COLO829 (cell line): ENCODE measurements around the gene TCEA3.

Experiments
- DNase-seq: peaks from one replicate; pipeline ENCODE4 v3.0.0; 2012; ENCODE audit warnings: low spot score

The TCEA3 gene

GRCh38 chr1:23446661-23447310, 22.2 kb upstream of the TCEA3 start:
- DNase-seq: peak; percentile 33

- DNase-seq: no peak
These were observed 20.2 kb upstream of the TCEA3 start for GRCh38 chr1:23444596-23445390.

GRCh38 chr1:23444104-23444533, 19.6 kb upstream of the TCEA3 start:
- DNase-seq: no peak

- DNase-seq: no peak
These were observed 18.2 kb upstream of the TCEA3 start for GRCh38 chr1:23442751-23443150.

- DNase-seq: no peak
These were observed 17.0 kb upstream of the TCEA3 start for GRCh38 chr1:23441446-23442148.

- no peak for DNase-seq
These were observed 14.0 kb upstream of the TCEA3 start for GRCh38 chr1:23438545-23438944.

GRCh38 chr1:23437355-23437664, 12.8 kb upstream of the TCEA3 start:
- DNase-seq: no peak

GRCh38 chr1:23436520-23437354, 12.2 kb upstream of the TCEA3 start:
- DNase-seq: no peak

GRCh38 chr1:23434260-23434775, 9.8 kb upstream of the TCEA3 start:
- no peak for DNase-seq

GRCh38 chr1:23433122-23433521, 8.6 kb upstream of the TCEA3 start:
- no peak for DNase-seq

- DNase-seq: no peak
These were observed 6.9 kb upstream of the TCEA3 start for GRCh38 chr1:23431431-23431830.

- no peak for DNase-seq
These were observed 6.3 kb upstream of the TCEA3 start for GRCh38 chr1:23430803-23431202.

- no peak for DNase-seq
These were observed 3.8 kb upstream of the TCEA3 start for GRCh38 chr1:23428136-23428905.

GRCh38 chr1:23427550-23427949, 3.0 kb upstream of the TCEA3 start:
- DNase-seq: no peak

- DNase-seq: no peak
These were observed 2.3 kb upstream of the TCEA3 start for GRCh38 chr1:23426828-23427227.

GRCh38 chr1:23425193-23425494, 596 bp upstream of the TCEA3 start:
- DNase-seq: no peak

GRCh38 chr1:23423415-23424292, 894 bp downstream of the TCEA3 start:
- DNase-seq: no peak

- no peak for DNase-seq
These were observed 1.6 kb downstream of the TCEA3 start for GRCh38 chr1:23422941-23423340.

GRCh38 chr1:23422241-23422877, 2.2 kb downstream of the TCEA3 start:
- no peak for DNase-seq

- DNase-seq: no peak
These were observed 2.8 kb downstream of the TCEA3 start for GRCh38 chr1:23421753-23422240.
